Naive thymus-derived CD4-positive, alpha-beta T cell (primary cell): Measurements from ENCODE around the gene RTN4IP1. TPM values are rescaled to one million over a fixed set of nuclear protein-coding genes. Genes with fewer than 3 reads are reported as not detected.

ENCODE experiments used
- ATAC-seq: fragments of 150-1000 bp; cut with Tn5 transposase; 2 replicates; pipeline ENCODE4 v1.10.0; 2021; ENCODE audit warnings: mild to moderate bottlenecking, moderate library complexity
- CTCF ChIA-PET: fragments of 350-600 bp; sonication (Branson Sonifier 250); formaldehyde crosslinking; loops from one replicate; lab custom pipeline; 2021; ENCODE audit warnings: antibody characterized with exemption; lab: Charles Lee
- POLR2A ChIA-PET: fragments of 350-600 bp; sonication (Branson Sonifier 250); formaldehyde crosslinking; loops from one replicate; lab custom pipeline; 2021; ENCODE audit warnings: antibody characterized with exemption, inconsistent platforms; lab: Charles Lee
- DNase-seq, 9 donors: peaks; one replicate each; pipeline versions ENCODE4 v3.0.0 to v3.0.0-alpha.2; 2020 to 2022; ENCODE audit warnings: mixed read lengths in 1 of 9
- H3K27ac ChIP-seq: one replicate; pipeline ENCODE4 v1.7.0; 2013; ENCODE audit warnings: mild to moderate bottlenecking, low read depth, low read length, moderate library complexity
- H3K27me3 ChIP-seq, 2 donors: one replicate each; pipeline ENCODE4 v1.7.0; 2013; ENCODE audit warnings: low read length in 2 of 2, mild to moderate bottlenecking in 2 of 2, moderate library complexity in 2 of 2; ENCODE audit not compliant: control insufficient read depth in 2 of 2, insufficient read depth in 2 of 2
- H3K36me3 ChIP-seq, 3 experiments: 1 replicate in 2 of 3; 2 replicates in 1 of 3; pipeline ENCODE4 v1.7.0; 2013; ENCODE audit warnings: low read length in 3 of 3, mild to moderate bottlenecking in 3 of 3, moderate library complexity in 1 of 3; ENCODE audit not compliant: insufficient read depth in 3 of 3, control insufficient read depth in 2 of 3
- H3K4me1 ChIP-seq, 2 donors: one replicate each; pipeline ENCODE4 v1.7.0; 2013; ENCODE audit warnings: low read length in 2 of 2, mild to moderate bottlenecking in 2 of 2, moderate library complexity in 1 of 2; ENCODE audit not compliant: control insufficient read depth in 2 of 2, insufficient read depth in 2 of 2
- H3K4me3 ChIP-seq: 2 replicates; pipeline ENCODE4 v1.7.0; 2013; ENCODE audit warnings: mild to moderate bottlenecking, low read length
- H3K9me3 ChIP-seq, 3 experiments: 1 replicate in 2 of 3; 2 replicates in 1 of 3; pipeline ENCODE4 v1.7.0; 2013; ENCODE audit warnings: low read length in 3 of 3; ENCODE audit not compliant: control insufficient read depth in 2 of 3
- H3K27ac Mint-ChIP-seq, 9 donors: one replicate each; pipeline ENCODE4 v1.8.0; 2020 to 2022; ENCODE audit warnings: mixed read lengths in 9 of 9, mild to moderate bottlenecking in 8 of 9, moderate library complexity in 5 of 9, inconsistent platforms in 2 of 9
- H3K27me3 Mint-ChIP-seq, 5 donors: one replicate each; pipeline ENCODE4 v1.8.0; 2021 to 2022; ENCODE audit warnings: mixed read lengths in 5 of 5, mild to moderate bottlenecking in 1 of 5
- H3K36me3 Mint-ChIP-seq, 5 donors: one replicate each; pipeline ENCODE4 v1.8.0; 2020 to 2022; ENCODE audit warnings: mixed read lengths in 5 of 5, mild to moderate bottlenecking in 3 of 5, inconsistent platforms in 1 of 5
- H3K4me1 Mint-ChIP-seq, 7 donors: one replicate each; pipeline ENCODE4 v1.8.0; 2020 to 2022; ENCODE audit warnings: mixed read lengths in 7 of 7, mild to moderate bottlenecking in 3 of 7, inconsistent platforms in 1 of 7
- H3K4me3 Mint-ChIP-seq, 10 donors: one replicate each; pipeline ENCODE4 v1.8.0; 2020 to 2022; ENCODE audit warnings: mild to moderate bottlenecking in 10 of 10, mixed read lengths in 10 of 10, moderate library complexity in 6 of 10, inconsistent platforms in 2 of 10
- H3K9me3 Mint-ChIP-seq, 11 donors: one replicate each; pipeline ENCODE4 v1.8.0; 2020 to 2022; ENCODE audit warnings: mixed read lengths in 11 of 11, mild to moderate bottlenecking in 4 of 11, inconsistent platforms in 1 of 11, moderate library complexity in 1 of 11
- intact Hi-C, 2 donors: fragments of 100-400 bp; cut with micrococcal nuclease; formaldehyde crosslinking; loops; one replicate each; pipeline ENCODE4 v1.15.1; 2023
- polyA plus RNA-seq, 2 donors: library from polyadenylated mRNA; unstranded; fragments of 300-500 nt; fragmentation: Illumina TruSeq; gene quantifications; one replicate each; pipeline ENCODE4 v1.2.3, GENCODE V29; 2021
- total RNA-seq, 6 experiments: library from RNA in 5 of 6; stranded (reverse) in 5 of 6; gene quantifications; 1 replicate in 5 of 6; 2 replicates in 1 of 6; pipeline ENCODE4 v1.2.3 and lab custom pipeline; 2021 to 2026

RTN4IP1 gene
- total and polyA plus RNA-seq, 7 experiments from 2014 or later, result 5.1 to 9.4 (median 5.8) TPM

- Histone ChIP-seq H3K27ac (no peak overlapping the region), H3K4me3 (no peak overlapping the region), H3K9me3 (no peaks in the 10 kb centered on the region), H3K36me3 (peaks cover 14 to 48% (median 31%) of the 10 kb centered on the region in 3 experiments), H3K27me3 (no peaks in the 10 kb centered on the region), H3K4me1 (peaks cover 0 to 6% of the 10 kb centered on the region in 2 donors)
- ChIA-PET POLR2A (interaction anchor here (1.0 kb wide), 1 partner anchor 21 kb away, joined by 3 read pairs; no protein-coding TSS in a partner anchor), CTCF (interaction anchor here (1.5 kb wide), 1 partner anchor 34 kb away, joined by 3 read pairs; no protein-coding TSS in a partner anchor)
- intact Hi-C loops, result no loop called here
- ATAC-seq (peak; percentile 53), DNase-seq (no peak)
- peak overlapping the region in 1 of 10 donors; percentile 0 for H3K4me3 Mint-ChIP-seq
- peak overlapping the region; percentile 19 to 76 (median 61) for H3K27ac Mint-ChIP-seq
- H3K4me1 Mint-ChIP-seq, result peaks cover 17 to 41% (median 25%) of the 10 kb centered on the region in 7 donors
- no peaks in the 10 kb centered on the region for H3K27me3 Mint-ChIP-seq
- H3K36me3 Mint-ChIP-seq, result peaks cover 13 to 70% (median 57%) of the 10 kb centered on the region in 5 donors
- H3K9me3 Mint-ChIP-seq, result peaks cover 0 to 3% (median 0%) of the 10 kb centered on the region in 11 donors
These were observed 83.0 kb downstream of the RTN4IP1 start for GRCh38 chr6:106546261-106546690.

GRCh38 chr6:106540907-106541306 is 88.4 kb downstream of the RTN4IP1 start:
- no peaks in the 10 kb centered on the region for H3K9me3 Mint-ChIP-seq
- H3K4me1 ChIP-seq, result peaks cover 19 to 20% of the 10 kb centered on the region in 2 donors
- peak overlapping the region in 1 of 9 donors; percentile 40 for H3K27ac Mint-ChIP-seq
- no peak overlapping the region for H3K27ac ChIP-seq
- no peak overlapping the region for H3K4me3 Mint-ChIP-seq
- H3K4me3 ChIP-seq, result no peak overlapping the region
- peaks cover 18 to 35% (median 27%) of the 10 kb centered on the region in 3 experiments for H3K36me3 ChIP-seq
- ChIA-PET CTCF (interaction anchor here (0.8 kb wide), 1 partner anchor 202 kb away, joined by 3 read pairs; no protein-coding TSS in a partner anchor), POLR2A (interaction anchor here (0.7 to 2.6 kb wide), 4 partner anchors 15 to 43 kb away, joined by 4 to 11 read pairs (median 6); no protein-coding TSS in a partner anchor)
- DNase-seq, result no peak
- H3K27me3 ChIP-seq, result no peaks in the 10 kb centered on the region
- intact Hi-C loops, result no loop called here
- H3K36me3 Mint-ChIP-seq, result peaks cover 10 to 62% (median 44%) of the 10 kb centered on the region in 5 donors
- H3K27me3 Mint-ChIP-seq, result no peaks in the 10 kb centered on the region
- H3K4me1 Mint-ChIP-seq, result peaks cover 27 to 56% (median 44%) of the 10 kb centered on the region in 7 donors
- H3K9me3 ChIP-seq, result no peaks in the 10 kb centered on the region
- ATAC-seq, result no peak

DNA sequence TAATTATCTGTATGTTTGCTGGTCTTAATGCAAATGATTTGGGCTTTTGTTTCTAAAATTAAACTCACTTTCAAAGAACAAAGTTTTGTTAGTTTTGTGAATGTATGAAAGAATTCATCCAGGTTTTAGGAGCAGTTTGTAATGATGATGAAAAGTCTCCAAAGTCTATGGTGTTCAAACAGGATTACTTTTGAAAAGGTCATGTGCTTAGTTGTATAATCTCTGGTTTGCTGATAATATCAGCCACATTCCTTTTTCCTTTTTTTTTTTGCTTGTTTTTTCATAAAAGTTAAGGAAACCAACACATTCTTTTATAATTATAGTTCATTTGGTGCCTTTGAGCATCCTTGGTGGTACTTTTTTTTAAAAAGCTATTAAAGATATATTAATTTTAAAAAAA is 88.9 kb downstream of the RTN4IP1 start:
- H3K27ac ChIP-seq, result no peak overlapping the region
- ATAC-seq (no peak), DNase-seq (no peak)
- intact Hi-C loops, result no loop called here
- H3K36me3 Mint-ChIP-seq, result peaks cover 10 to 58% (median 43%) of the 10 kb centered on the region in 5 donors
- no peaks in the 10 kb centered on the region for H3K9me3 ChIP-seq
- H3K9me3 Mint-ChIP-seq, result no peaks in the 10 kb centered on the region
- H3K4me1 ChIP-seq, result peaks cover 19 to 20% of the 10 kb centered on the region in 2 donors
- no peak overlapping the region for H3K4me3 ChIP-seq
- H3K36me3 ChIP-seq, result peaks cover 18 to 36% (median 27%) of the 10 kb centered on the region in 3 experiments
- no peaks in the 10 kb centered on the region for H3K27me3 ChIP-seq
- no peak overlapping the region for H3K4me3 Mint-ChIP-seq
- peaks cover 26 to 56% (median 42%) of the 10 kb centered on the region in 7 donors for H3K4me1 Mint-ChIP-seq
- no peaks in the 10 kb centered on the region for H3K27me3 Mint-ChIP-seq
- peak overlapping the region in 4 of 9 donors; percentile 10 to 85 (median 78) for H3K27ac Mint-ChIP-seq
- ChIA-PET POLR2A (interaction anchor here (0.7 to 2.6 kb wide), 4 partner anchors 15 to 42 kb away, joined by 4 to 11 read pairs (median 6); no protein-coding TSS in a partner anchor), CTCF (interaction anchor here (0.8 to 1.1 kb wide), 4 partner anchors 14 to 202 kb away, joined by 3 to 5 read pairs (median 3); no protein-coding TSS in a partner anchor)

GRCh38 chr6:106539936-106540335 is 89.4 kb downstream of the RTN4IP1 start:
- no peaks in the 10 kb centered on the region for H3K27me3 Mint-ChIP-seq
- no peak overlapping the region for H3K27ac ChIP-seq
- H3K4me1 ChIP-seq, result peaks cover 19 to 20% of the 10 kb centered on the region in 2 donors
- POLR2A ChIA-PET, result interaction anchor here (1.2 to 2.6 kb wide), 3 partner anchors 14 to 19 kb away, joined by 6 to 11 read pairs (median 6); no protein-coding TSS in a partner anchor
- H3K36me3 ChIP-seq, result peaks cover 18 to 36% (median 22%) of the 10 kb centered on the region in 3 experiments
- H3K9me3 ChIP-seq, result no peaks in the 10 kb centered on the region
- no peak overlapping the region for H3K4me3 ChIP-seq
- CTCF ChIA-PET, result interaction anchor here (0.6 to 3.7 kb wide), 7 partner anchors 15 to 117 kb away, joined by 3 to 17 read pairs (median 3); no protein-coding TSS in a partner anchor
- DNase-seq, result no peak
- H3K4me3 Mint-ChIP-seq, result peak overlapping the region in 1 of 10 donors; percentile 18
- H3K4me1 Mint-ChIP-seq, result peaks cover 27 to 58% (median 46%) of the 10 kb centered on the region in 7 donors
- H3K27ac Mint-ChIP-seq, result peak overlapping the region in 8 of 9 donors; percentile 10 to 85 (median 54)
- H3K27me3 ChIP-seq, result no peaks in the 10 kb centered on the region
- H3K36me3 Mint-ChIP-seq, result peaks cover 9 to 57% (median 40%) of the 10 kb centered on the region in 5 donors
- intact Hi-C loops, result no loop called here
- peak; percentile 47 for ATAC-seq
- no peaks in the 10 kb centered on the region for H3K9me3 Mint-ChIP-seq

GRCh38 chr6:106538145-106538544 is 91.2 kb downstream of the RTN4IP1 start:
- Mint-ChIP-seq H3K27ac (peak overlapping the region; percentile 52 to 90 (median 83)), H3K4me1 (peaks cover 34 to 67% (median 64%) of the 10 kb centered on the region in 7 donors), H3K9me3 (no peaks in the 10 kb centered on the region), H3K4me3 (peak overlapping the region in 6 of 10 donors; percentile 1 to 76 (median 40)), H3K27me3 (no peaks in the 10 kb centered on the region), H3K36me3 (peaks cover 6 to 57% (median 38%) of the 10 kb centered on the region in 5 donors)
- CTCF ChIA-PET, result interaction anchor here (0.7 to 3.7 kb wide), 2 partner anchors 25 to 1511 kb away, joined by 4 to 17 read pairs; no protein-coding TSS in a partner anchor
- Histone ChIP-seq H3K4me3 (no peak overlapping the region), H3K4me1 (peaks cover 19 to 28% of the 10 kb centered on the region in 2 donors), H3K27me3 (no peaks in the 10 kb centered on the region), H3K36me3 (peaks cover 4 to 18% (median 13%) of the 10 kb centered on the region in 3 experiments), H3K27ac (no peak overlapping the region), H3K9me3 (no peaks in the 10 kb centered on the region)
- peak in 1 of 9 donors; percentile 9 for DNase-seq
- ATAC-seq, result peak; percentile 72
- POLR2A ChIA-PET, result interaction anchor here (1.5 to 2.3 kb wide), 3 partner anchors 16 to 20 kb away, joined by 4 to 12 read pairs (median 6); no protein-coding TSS in a partner anchor
- intact Hi-C loops, result loop anchor here in 1 of 2 donors (1.0 kb wide), 1 partner anchor 18 kb away; no protein-coding TSS in a partner anchor

DNA sequence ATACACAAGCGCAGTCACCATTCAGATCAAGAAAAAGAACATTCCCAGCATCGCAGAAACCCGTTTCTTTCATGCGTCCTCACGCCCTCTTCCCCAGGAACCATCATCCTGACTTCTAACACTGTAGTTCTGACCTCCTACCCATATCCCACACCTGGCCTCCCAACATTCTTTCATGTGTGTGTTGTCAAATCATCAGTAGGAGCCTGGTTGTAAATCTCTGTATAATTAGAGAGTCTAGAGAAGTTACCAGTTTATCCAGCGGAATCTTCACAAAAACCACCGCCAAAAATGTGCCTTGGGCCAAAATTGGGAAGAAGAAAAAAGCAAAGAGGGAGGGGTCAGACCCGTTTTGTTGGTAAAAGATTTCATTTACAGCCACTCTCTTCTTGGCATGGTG is 91.6 kb downstream of the RTN4IP1 start:
- peak overlapping the region in 8 of 9 donors; percentile 41 to 90 (median 84) for H3K27ac Mint-ChIP-seq
- no peaks in the 10 kb centered on the region for H3K9me3 Mint-ChIP-seq
- H3K4me3 ChIP-seq, result no peak overlapping the region
- ChIA-PET POLR2A (interaction anchor here (1.2 to 2.3 kb wide), 4 partner anchors 11 to 20 kb away, joined by 3 to 12 read pairs (median 6); no protein-coding TSS in a partner anchor), CTCF (interaction anchor here (3.7 kb wide), 1 partner anchor 24 kb away, joined by 17 read pairs; no protein-coding TSS in a partner anchor)
- peaks cover 8 to 16% (median 15%) of the 10 kb centered on the region in 3 experiments for H3K36me3 ChIP-seq
- DNase-seq (no peak), ATAC-seq (no peak)
- intact Hi-C loops, result loop anchor here in 1 of 2 donors (1.0 kb wide), 1 partner anchor 17 kb away; no protein-coding TSS in a partner anchor
- H3K27ac ChIP-seq, result no peak overlapping the region
- H3K27me3 ChIP-seq, result no peaks in the 10 kb centered on the region
- peaks cover 37 to 72% (median 69%) of the 10 kb centered on the region in 7 donors for H3K4me1 Mint-ChIP-seq
- no peaks in the 10 kb centered on the region for H3K27me3 Mint-ChIP-seq
- H3K9me3 ChIP-seq, result no peaks in the 10 kb centered on the region
- peaks cover 19 to 28% of the 10 kb centered on the region in 2 donors for H3K4me1 ChIP-seq
- H3K36me3 Mint-ChIP-seq, result peaks cover 5 to 61% (median 43%) of the 10 kb centered on the region in 5 donors
- H3K4me3 Mint-ChIP-seq, result peak overlapping the region in 7 of 10 donors; percentile 1 to 76 (median 44)
